ENCODE results near the gene TTC23L.
"Not testable (repeated sequence)": the region's sequence is repeated elsewhere in the genome, so short reads cannot be mapped to it uniquely, and the experiment has no call there.

Gene TTC23L

DNA sequence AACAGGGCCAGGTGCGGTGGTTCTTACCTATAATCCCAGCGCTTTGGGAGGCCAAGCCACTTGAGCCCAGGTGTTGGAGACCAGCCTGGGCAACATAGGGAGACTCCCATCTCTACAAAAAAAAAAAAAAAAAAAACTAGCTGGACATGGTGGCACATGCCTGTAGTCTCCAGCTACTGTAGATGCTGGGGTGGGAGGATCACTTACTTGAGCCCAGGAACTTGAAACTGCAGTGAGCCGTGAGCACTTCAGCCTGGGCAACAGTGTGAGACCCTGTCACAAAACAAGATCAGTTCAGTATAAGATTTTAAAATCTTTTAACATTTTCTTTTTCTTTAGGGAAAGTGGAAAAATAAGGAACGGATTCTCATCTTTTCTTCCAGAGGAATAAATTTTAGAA is 79.1 kb downstream of the TTC23L start:
- DNase-seq (ENCODE audit: low read depth in 2 of 3, low spot score in 1 of 3), result no peak

DNA sequence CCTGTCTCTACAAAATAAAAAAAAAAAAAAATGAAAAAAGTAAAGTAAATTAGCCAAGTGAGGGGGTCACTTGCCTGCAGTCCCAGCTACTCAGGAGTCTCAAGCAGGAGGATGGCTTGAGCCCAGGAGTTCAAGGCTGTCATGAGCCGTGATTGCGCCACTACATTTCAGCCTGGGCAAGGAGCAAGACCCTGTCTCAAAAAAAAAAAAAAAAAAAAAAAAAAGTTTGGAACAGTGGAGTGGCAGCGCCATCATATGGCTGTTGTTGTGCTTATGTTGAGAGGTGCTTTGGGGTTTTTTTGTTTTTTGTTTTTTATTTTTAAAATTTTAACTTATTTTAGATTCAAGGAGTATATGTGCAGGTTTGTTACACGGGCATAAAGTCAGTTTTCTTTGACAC is 80.1 kb downstream of the TTC23L start:
- DNase-seq (ENCODE audit: low read depth in 2 of 3, low spot score in 1 of 3), result no peak

DNA sequence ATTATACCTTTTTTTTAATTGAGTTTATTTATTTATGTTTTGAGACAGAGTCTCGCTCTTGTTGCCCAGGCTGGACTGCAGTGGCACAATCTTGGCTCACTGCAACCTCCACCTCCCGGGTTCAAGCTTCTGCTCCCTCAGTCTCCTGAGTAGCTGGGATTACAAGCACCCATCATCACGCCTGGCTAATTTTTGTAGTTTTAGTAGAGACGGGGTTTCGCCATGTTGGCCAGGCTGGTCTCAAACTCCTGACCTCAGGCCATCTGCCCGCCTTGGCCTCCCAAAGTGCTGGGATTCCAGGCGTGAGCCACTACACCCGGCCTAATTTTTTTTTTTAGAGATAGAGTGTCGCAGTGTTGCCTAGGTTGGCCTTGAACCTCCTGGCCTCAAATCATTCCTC is 84.3 kb downstream of the TTC23L start:
- not testable (repeated sequence) for DNase-seq (ENCODE audit: low read depth in 2 of 3, low spot score in 1 of 3)

DNA sequence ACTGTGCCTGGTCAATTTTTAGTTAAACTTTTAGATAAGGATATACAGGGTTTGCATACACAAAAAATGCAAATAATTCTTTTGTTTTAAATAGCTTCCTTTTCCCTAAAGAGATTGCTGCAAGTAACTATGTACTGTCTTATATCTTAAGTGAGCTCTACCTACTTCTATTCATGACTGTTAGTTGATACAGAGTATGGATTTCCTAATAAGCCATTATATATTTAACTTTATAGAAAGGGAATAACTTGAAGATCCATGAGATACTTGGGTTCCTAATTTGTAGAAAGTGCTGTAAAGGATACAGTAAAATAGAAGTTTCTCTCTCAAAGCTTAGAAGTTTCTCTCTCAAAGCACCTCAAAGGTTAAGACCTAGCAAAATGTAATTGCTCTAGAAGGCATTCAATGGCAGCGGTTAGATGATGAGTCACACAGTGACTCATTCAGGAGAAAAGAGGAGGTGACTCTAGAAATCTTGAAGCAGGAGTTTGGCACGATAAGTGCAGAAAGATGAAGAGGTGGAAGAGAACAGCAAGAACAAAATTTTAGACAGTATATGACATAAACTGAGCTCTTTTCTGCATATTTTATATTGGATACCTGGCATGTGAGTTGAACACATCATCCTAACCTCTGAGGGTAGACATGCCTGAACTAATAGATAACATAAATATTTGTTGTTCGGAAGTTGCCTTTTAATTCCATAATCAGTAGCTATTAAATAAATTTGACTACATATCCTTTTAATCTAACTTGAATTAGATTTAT is 84.9 kb downstream of the TTC23L start:
- DNase-seq (ENCODE audit: low read depth in 2 of 3, low spot score in 1 of 3), result peak in 1 of 3 donors; percentile 33

DNA sequence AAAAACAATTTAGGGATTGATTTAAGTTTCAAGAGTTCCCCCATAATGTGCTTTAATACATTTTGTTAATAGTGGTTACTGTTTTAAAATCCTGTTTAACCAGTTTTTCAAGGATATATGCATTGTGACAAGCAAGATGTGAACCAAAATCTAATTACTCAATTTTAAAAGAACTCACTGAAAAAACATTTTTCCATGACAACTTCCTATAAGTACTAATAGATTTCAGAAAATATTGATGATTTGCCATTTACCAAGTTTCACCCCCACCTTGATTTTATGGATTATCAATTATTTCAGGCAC is 85.5 kb downstream of the TTC23L start:
- no peak for DNase-seq (ENCODE audit: low read depth in 2 of 3, low spot score in 1 of 3)

DNA sequence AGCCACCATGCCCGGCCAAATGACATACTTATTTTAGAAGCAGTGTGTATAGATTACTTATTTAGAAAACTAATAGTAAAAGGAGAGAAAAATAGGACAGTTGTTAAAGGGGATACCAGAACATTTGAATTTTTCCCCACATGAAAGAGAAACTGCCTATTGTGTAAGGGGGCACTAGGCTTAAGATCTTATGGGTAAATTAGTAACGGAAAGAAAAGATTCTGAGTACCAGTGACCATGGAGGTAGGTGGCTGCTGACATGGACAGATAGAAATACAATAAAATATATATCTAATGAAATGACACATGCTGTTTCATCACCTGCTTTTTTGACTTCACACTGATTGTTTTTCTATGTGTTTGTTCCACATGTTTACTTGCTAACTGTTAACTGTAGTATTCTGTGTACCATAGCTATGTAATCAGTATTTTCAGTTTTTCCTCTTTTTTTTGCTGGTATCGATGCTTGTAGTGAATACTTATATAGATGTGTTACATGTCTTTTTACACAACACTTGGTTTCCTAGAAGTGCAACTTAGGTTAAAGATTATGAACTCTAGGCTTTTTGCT is 87.4 kb downstream of the TTC23L start:
- no peak for DNase-seq (ENCODE audit: low read depth in 2 of 3, low spot score in 1 of 3)

DNA sequence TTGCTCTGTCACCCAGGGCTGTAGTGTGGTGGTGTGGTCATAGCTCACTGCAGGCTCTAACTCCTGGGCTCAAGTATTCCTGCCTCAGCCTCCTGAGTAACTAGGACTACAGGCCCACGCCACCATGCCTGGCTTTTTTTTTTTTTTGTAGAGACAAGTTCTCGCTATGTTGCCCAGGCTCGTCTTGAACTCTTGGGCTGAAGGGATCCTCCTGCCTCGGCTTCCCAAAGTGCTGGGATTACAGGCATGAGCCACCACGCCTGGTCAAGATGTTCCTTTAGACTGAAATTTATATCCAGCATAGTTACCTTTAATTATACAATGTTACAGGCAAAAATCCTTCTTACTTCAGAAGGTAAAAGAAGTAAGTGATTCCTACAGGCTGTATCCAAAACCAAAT is 88.8 kb downstream of the TTC23L start:
- no peak for DNase-seq (ENCODE audit: low read depth in 2 of 3, low spot score in 1 of 3)

DNA sequence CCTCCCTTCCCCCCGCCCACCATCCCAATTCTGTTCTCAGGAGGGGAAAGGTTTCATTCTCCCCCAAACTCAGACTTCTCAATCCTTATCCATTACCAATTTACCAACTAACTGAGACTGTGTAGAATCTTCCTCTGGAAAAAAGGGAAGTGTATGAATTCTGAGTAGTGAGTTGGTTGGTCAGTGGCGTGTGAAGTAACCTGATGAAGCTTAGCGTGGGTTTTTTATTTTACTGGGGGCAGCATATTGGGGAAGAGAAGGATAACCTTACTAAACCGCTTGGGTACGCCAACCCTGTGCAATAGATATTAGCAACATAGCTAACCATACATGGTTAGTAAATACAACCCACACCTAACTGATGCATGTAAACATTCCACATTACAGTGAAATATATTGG is 89.3 kb downstream of the TTC23L start:
- DNase-seq (ENCODE audit: low read depth in 2 of 3, low spot score in 1 of 3), result no peak

DNA sequence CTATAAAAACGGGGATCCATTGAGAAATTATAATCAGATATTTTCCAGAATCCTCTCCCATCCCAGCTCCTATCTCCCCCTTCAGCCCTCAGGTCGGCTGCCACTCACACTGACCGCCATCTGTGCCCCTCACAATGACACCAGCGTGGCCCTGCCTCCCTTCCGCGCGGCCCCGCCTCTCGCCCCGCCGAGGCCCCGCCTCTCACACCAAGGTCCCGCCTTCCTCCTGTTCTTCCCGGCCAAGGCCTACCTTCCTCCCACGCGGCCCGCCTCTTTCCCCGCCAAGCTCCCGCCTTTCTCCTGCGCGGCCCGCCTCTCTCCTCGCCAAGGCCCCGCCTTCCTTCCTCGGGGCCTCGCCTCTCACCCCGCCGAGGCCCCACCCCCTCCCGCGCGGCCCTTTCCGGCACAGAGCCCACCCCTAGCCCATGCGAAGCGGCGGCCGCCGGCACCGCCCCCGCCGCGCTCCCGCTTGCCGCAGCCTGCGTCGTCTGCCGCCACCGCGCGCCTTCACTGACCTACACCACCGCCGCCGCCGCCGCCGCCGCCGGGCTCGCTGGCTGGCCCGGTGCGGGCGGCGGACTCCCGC is 90.3 kb downstream of the TTC23L start, which contains the start of gene DNAJC21:
TSS of gene DNAJC21 (plus strand) at position 426 of the 586 bp plus-strand sequence. CDS start 261 bp downstream, outside the sequence.
- DNase-seq (ENCODE audit: low read depth in 2 of 3, low spot score in 1 of 3), result peak; percentile 95 to 98 (median 97)

DNA sequence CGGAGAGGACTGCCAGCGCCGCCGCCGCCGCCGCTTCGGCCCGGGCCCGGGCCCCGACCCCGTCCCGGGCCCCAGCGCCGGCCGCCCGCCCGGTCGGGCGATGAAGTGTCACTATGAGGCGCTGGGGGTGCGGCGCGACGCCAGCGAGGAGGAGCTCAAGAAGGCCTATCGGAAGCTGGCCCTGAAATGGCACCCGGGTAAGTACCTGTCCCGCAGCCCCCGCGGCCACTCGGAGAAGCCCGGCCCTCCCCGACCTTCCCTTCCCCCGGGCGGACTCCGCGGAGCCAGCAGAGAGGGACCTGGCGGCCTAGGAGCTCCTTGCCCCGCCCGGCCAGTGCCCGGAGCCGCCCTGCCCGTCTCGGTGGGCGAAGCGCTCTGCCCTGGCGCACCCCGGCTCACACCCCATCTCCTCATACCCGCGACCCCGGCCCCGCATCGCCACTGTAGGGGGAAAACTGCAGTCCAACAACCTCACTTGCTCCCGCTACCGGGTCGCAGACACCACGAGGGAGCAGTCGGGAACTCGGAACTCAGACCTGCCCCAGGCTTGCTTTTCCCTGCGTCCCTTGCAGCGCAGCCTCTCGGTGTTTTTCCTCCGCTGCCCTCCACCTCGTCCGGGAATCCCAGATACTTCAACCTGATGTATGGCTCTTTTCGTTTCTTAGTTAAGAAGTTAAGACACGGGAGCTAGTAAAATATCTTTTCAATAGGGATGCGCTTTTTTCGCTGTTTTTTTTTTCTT is 90.9 kb downstream of the TTC23L start:
- peak; percentile 58 to 73 (median 70) for DNase-seq (ENCODE audit: low read depth in 2 of 3, low spot score in 1 of 3)

DNA sequence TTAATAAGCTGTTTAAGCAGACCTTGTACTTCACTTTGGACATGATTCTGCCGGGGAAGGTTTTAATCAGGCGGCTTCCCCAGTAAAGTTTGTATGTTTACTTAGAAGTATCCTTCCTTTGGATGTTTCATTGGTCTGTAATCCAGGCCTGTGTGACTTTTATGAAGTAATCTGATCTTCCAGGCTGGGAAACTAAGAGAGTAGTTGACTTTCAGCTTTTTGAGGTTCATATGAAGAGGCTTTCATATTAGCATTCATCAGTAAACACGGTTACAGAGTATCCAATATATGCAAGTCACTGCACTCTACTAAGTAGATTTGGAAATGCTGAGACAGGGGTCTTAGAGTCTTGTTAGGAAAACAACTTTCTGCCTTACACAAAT is 91.5 kb downstream of the TTC23L start:
- no peak for DNase-seq (ENCODE audit: low read depth in 2 of 3, low spot score in 1 of 3)

DNA sequence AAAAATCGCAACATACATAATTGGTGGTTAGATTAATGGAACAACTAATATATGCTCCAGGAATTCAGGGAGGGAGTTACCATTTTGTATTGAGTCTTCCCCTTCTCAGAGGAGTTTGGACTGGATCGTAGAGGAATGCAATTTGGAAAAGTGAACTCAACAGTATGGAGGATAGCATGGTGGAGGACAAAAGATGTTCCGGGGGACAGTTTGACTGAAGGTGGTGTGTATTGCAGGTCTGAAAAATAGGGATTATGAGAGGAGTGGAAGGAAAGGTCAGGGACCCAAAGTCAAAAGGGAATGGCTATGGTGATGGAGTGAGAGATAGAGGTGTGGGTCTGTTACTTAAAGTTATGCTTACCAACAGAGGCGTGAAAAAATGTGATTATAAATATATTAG is 91.9 kb downstream of the TTC23L start:
- no peak for DNase-seq (ENCODE audit: low read depth in 2 of 3, low spot score in 1 of 3)

DNA sequence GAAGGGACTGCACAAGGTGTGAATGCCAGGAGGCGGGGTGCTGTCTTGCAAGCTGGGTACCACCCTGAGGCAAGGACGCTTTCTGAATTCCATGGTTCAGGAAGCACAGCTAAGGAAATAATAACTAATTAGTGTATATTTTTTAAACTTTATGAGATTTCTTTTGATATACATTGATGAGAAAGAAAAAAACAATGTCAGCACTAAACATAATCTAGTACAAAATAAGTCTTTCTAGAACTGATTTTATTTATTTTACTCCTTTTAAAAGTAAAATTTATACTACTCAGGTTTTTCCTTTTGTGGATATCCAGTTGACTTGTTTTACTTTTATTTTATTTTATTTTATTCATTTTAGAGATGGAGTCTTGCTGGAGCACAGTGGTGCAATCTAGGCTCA is 94.0 kb downstream of the TTC23L start:
- no peak for DNase-seq (ENCODE audit: low read depth in 2 of 3, low spot score in 1 of 3)

DNA sequence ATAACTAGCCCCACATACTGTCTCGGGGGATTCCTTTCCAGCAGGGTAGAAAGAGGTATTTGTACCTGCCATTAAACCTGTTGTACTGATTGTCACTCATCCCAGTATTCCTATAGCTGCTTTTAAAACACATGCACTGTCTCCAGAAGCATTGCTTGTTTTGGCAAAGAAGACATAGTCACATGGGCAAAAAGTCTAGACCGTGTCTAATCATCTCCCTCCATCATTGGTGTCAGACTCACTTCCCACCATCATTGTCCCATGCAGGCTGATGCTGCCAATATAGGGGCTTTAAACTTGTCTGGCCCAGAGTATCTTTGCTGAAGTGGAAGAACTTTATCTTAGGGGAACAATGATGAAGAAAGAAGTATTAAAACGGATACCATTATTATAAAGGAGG is 103.0 kb downstream of the TTC23L start:
- no peak for DNase-seq (ENCODE audit: low read depth in 2 of 3, low spot score in 1 of 3)

DNA sequence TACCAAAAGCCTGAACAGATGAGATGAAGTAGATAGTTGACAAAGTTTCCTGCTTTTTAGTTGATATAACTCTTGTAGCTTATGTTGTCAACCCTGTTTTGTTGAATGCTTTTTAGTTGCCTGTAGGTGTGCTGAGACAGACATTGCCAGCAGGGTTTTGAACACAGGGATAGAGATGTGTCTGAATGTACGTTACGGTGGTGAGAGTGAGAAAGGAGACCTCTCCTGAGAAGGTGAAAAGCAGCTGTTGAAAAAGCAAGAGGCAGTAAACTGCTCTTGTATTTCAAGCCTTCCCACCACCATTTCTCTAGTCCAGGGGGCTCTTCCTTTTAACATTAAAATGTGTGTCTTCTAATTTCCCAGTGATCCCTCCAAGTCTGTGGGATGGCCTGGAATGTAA is 105.1 kb downstream of the TTC23L start:
- no peak for DNase-seq (ENCODE audit: low read depth in 2 of 3, low spot score in 1 of 3)

DNA sequence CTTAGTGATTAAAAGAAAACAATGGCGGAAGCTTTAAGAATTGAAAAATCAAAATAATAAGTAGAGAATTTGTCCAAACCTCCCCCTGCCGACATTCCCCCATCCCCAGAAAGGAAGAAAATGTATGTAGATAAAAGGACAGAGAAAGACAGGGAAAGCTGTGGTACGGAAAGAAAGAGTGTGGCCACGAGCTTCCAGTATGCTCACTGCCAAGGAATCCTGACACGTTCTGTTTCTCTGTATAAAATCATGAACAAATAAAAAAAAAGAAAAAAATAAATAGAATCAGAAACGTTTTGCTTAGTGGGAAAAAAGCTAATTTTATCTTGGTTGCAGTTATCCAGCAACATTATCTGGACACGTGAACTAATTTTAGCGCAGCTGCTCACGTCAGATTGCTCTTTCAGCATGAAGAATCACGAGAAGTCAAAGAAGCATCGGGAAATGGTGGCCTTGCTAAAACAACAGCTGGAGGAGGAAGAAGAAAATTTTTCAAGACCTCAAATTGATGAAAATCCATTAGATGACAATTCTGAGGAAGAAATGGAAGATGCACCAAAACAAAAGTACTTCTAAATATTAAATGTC is 105.6 kb downstream of the TTC23L start:
- DNase-seq (ENCODE audit: low read depth in 2 of 3, low spot score in 1 of 3), result no peak

Data from stimulated activated CD4-positive, alpha-beta T cell treated with anti-CD3 and anti-CD28 coated beads, Interleukin-12 subunit alpha, Interleukin-12 subunit beta, amount 100 ng/mL, for 48 hours (primary cell).